IPS-NIHi7 (cell line): ENCODE data around the gene NAXD.
"Not testable (repeated sequence)": the region's sequence is repeated elsewhere in the genome, so short reads cannot be mapped to it uniquely, and the experiment has no call there.

Source experiments
- DNase-seq: peaks from one replicate; pipeline ENCODE4 v3.0.0; 2012; ENCODE audit warnings: mixed read lengths; ENCODE audit errors: extremely low spot score

NAXD gene

GRCh38 chr13:110593430-110594130 lies 21.8 kb upstream of the NAXD start:
- peak; percentile 66 for DNase-seq

GRCh38 chr13:110597041-110597689 lies 18.2 kb upstream of the NAXD start:
- no peak for DNase-seq

- DNase-seq = no peak
Measured at GRCh38 chr13:110600261-110600819, 15.0 kb upstream of the NAXD start.

GRCh38 chr13:110600980-110601379 lies 14.4 kb upstream of the NAXD start:
- DNase-seq = no peak

- DNase-seq = no peak
Measured at GRCh38 chr13:110605132-110605531, 10.2 kb upstream of the NAXD start.

- not testable (repeated sequence) for DNase-seq
Measured at GRCh38 chr13:110606281-110606680, 9.1 kb upstream of the NAXD start.

GRCh38 chr13:110607675-110608224 lies 7.6 kb upstream of the NAXD start:
- no peak for DNase-seq

GRCh38 chr13:110610955-110611595 lies 4.3 kb upstream of the NAXD start:
- no peak for DNase-seq

GRCh38 chr13:110615005-110615321 lies 382 bp upstream of the NAXD start:
- DNase-seq = no peak

GRCh38 chr13:110616103-110617101 lies 1.1 kb downstream of the NAXD start:
- peak; percentile 52 for DNase-seq

GRCh38 chr13:110617321-110618072 lies 2.2 kb downstream of the NAXD start:
- no peak for DNase-seq

GRCh38 chr13:110618167-110618566 lies 2.8 kb downstream of the NAXD start:
- DNase-seq = no peak

GRCh38 chr13:110618780-110619179 lies 3.4 kb downstream of the NAXD start:
- no peak for DNase-seq

GRCh38 chr13:110620596-110620995 lies 5.3 kb downstream of the NAXD start:
- DNase-seq = no peak

- no peak for DNase-seq
Measured at GRCh38 chr13:110624766-110625756, 9.7 kb downstream of the NAXD start.

GRCh38 chr13:110625771-110626321 lies 10.5 kb downstream of the NAXD start:
- no peak for DNase-seq

- DNase-seq = no peak
Measured at GRCh38 chr13:110626521-110626920, 11.2 kb downstream of the NAXD start.

- DNase-seq = no peak
Measured at GRCh38 chr13:110627351-110627750, 12.0 kb downstream of the NAXD start.
